ENCODE results near the gene AGMO.

DNA sequence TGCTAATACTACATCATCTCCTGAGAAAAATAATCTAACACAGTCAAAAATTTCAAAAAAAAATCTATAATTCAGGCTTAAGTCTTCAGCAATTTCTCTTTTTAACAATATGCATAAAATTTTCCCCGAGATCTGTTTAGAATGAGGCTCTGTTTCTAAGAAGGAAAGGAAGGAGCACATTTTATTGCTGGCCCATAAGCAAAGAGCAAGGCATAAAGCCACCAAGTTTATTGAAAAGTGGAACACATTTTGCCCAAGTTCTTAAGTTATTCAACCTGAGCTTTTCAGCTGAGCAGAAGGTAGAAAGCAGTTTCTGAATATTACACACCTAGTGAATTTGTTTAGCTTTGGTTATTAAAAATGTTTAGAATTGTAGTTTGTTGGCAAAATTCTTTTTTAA is 73.9 kb downstream of the AGMO start:
- TF ChIP-seq POLR2A (IDR thresholded peaks at IDR 0.05), result no peak
- TF ChIP-seq, protein P1, sequence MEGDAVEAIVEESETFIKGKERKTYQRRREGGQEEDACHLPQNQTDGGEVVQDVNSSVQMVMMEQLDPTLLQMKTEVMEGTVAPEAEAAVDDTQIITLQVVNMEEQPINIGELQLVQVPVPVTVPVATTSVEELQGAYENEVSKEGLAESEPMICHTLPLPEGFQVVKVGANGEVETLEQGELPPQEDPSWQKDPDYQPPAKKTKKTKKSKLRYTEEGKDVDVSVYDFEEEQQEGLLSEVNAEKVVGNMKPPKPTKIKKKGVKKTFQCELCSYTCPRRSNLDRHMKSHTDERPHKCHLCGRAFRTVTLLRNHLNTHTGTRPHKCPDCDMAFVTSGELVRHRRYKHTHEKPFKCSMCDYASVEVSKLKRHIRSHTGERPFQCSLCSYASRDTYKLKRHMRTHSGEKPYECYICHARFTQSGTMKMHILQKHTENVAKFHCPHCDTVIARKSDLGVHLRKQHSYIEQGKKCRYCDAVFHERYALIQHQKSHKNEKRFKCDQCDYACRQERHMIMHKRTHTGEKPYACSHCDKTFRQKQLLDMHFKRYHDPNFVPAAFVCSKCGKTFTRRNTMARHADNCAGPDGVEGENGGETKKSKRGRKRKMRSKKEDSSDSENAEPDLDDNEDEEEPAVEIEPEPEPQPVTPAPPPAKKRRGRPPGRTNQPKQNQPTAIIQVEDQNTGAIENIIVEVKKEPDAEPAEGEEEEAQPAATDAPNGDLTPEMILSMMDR (IDR thresholded peaks at IDR 0.05), result no peak

Data from right lobe of liver (tissue), 4 donors.